Loucy (cell line): ENCODE data around the gene KCNN2.

Experiments used
- H2AFZ ChIP-seq: fragments of 200-600 bp; sonication (generic); 2 replicates; pipeline ENCODE4 v1.6.0; 2016; ENCODE audit warnings: antibody characterized with exemption, mild to moderate bottlenecking, low read length, moderate library complexity
- H3F3A ChIP-seq: fragments of 200-600 bp; 2 replicates; pipeline ENCODE4 v1.6.0; 2016; ENCODE audit warnings: antibody characterized with exemption, low read depth, mild to moderate bottlenecking
- H3K27me3 ChIP-seq: fragments of 200-600 bp; sonication (generic); 2 replicates; pipeline ENCODE4 v1.6.1; 2014; ENCODE audit warnings: low read length, mild to moderate bottlenecking; ENCODE audit not compliant: insufficient read depth, poor library complexity, severe bottlenecking
- H3K36me3 ChIP-seq: fragments of 200-600 bp; sonication (generic); 2 replicates; pipeline ENCODE4 v1.6.1; 2016; ENCODE audit warnings: low read length; ENCODE audit not compliant: insufficient read depth
- H3K4me1 ChIP-seq: fragments of 200-600 bp; sonication (generic); 2 replicates; pipeline ENCODE4 v1.5.1; 2014; ENCODE audit warnings: low read length, mild to moderate bottlenecking; ENCODE audit not compliant: insufficient read depth, poor library complexity, severe bottlenecking
- H3K4me2 ChIP-seq: fragments of 200-600 bp; sonication (generic); 2 replicates; pipeline ENCODE4 v1.6.0; 2014; ENCODE audit warnings: antibody characterized with exemption, low read length, low read depth, mild to moderate bottlenecking; ENCODE audit not compliant: poor library complexity, severe bottlenecking
- H3K4me3 ChIP-seq: fragments of 200-600 bp; sonication (generic); 2 replicates; pipeline ENCODE4 v1.5.1; 2014; ENCODE audit warnings: low read length, mild to moderate bottlenecking, mixed read lengths; ENCODE audit not compliant: poor library complexity, severe bottlenecking
- H3K79me2 ChIP-seq: fragments of 200-600 bp; sonication (generic); 2 replicates; pipeline ENCODE4 v1.6.1; 2014; ENCODE audit warnings: low read length; ENCODE audit not compliant: insufficient read depth
- H3K9ac ChIP-seq: fragments of 200-600 bp; sonication (generic); 2 replicates; pipeline ENCODE4 v1.6.0; 2014; ENCODE audit warnings: mild to moderate bottlenecking, low read depth, low read length, moderate library complexity; ENCODE audit not compliant: poor library complexity, severe bottlenecking
- H3K9me2 ChIP-seq: fragments of 200-600 bp; sonication (generic); replicated peaks from 2 replicates; pipeline ENCODE4 v1.6.1; 2016; ENCODE audit warnings: low read depth, low read length, mixed read lengths
- H3K9me3 ChIP-seq: fragments of 200-600 bp; sonication (generic); 2 replicates; pipeline ENCODE4 v1.6.1; 2014; ENCODE audit warnings: mild to moderate bottlenecking, antibody characterized with exemption, low read length, low read depth; ENCODE audit not compliant: insufficient read depth
- H4K20me1 ChIP-seq: fragments of 200-600 bp; sonication (generic); 2 replicates; pipeline ENCODE4 v1.6.0; 2014; ENCODE audit warnings: antibody characterized with exemption, low read length, mild to moderate bottlenecking; ENCODE audit not compliant: insufficient read depth, poor library complexity, severe bottlenecking
- EZH2phosphoT487 ChIP-seq: fragments of 200-600 bp; IDR thresholded peaks from 2 replicates; pipeline ENCODE4 v1.6.1; 2018; ENCODE audit warnings: antibody characterized with exemption, mild to moderate bottlenecking, moderate library complexity, borderline replicate concordance
- TF ChIP-seq, protein P1 (sequence below): fragments of 200-600 bp; sonication (generic); conservative IDR thresholded peaks from 2 replicates; pipeline ENCODE4 v1.5.1; 2014; ENCODE audit warnings: mild to moderate bottlenecking, antibody characterized with exemption, low read length

The KCNN2 gene

DNA sequence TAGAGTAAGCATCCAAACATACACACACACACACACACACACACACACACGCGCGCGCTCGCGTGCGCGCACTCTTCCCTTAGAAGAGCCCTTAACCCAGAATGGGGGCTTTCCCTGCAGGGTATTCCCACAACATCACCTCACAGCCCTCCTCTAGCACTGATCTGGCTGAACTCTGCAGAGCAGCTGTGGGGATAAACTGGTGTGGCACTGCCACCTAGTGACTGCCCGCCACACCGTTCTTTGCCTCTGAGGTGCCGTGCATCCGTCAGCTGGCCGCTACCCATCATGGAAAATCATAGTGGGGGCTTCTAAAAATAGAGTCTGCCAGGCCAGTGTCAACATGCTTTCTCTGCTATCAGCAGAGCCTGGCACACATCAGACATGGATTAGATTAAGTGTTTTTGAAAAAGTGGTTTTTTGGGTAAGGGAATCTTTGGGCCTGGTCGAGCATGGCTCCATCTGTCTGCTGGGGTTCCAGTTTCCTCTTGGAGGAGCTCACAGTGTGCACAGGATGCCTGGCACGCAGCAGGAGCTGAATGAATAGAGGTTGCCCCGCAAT is 88.1 kb downstream of the KCNN2 start:
- no peaks in the 10 kb centered on the region for H3F3A ChIP-seq
- no peaks in the 10 kb centered on the region for H3K9me2 ChIP-seq
- no peaks in the 10 kb centered on the region for H3K36me3 ChIP-seq
- no peaks in the 10 kb centered on the region for H3K79me2 ChIP-seq
- H3K4me2 ChIP-seq: no peak overlapping the region
- H3K27me3 ChIP-seq: no peaks in the 10 kb centered on the region
- no peaks in the 10 kb centered on the region for H3K4me1 ChIP-seq
- no peak overlapping the region for H3K4me3 ChIP-seq
- H4K20me1 ChIP-seq: no peaks in the 10 kb centered on the region
- H2AFZ ChIP-seq: no peak overlapping the region
- H3K9ac ChIP-seq: no peak overlapping the region
- TF ChIP-seq, protein P1, sequence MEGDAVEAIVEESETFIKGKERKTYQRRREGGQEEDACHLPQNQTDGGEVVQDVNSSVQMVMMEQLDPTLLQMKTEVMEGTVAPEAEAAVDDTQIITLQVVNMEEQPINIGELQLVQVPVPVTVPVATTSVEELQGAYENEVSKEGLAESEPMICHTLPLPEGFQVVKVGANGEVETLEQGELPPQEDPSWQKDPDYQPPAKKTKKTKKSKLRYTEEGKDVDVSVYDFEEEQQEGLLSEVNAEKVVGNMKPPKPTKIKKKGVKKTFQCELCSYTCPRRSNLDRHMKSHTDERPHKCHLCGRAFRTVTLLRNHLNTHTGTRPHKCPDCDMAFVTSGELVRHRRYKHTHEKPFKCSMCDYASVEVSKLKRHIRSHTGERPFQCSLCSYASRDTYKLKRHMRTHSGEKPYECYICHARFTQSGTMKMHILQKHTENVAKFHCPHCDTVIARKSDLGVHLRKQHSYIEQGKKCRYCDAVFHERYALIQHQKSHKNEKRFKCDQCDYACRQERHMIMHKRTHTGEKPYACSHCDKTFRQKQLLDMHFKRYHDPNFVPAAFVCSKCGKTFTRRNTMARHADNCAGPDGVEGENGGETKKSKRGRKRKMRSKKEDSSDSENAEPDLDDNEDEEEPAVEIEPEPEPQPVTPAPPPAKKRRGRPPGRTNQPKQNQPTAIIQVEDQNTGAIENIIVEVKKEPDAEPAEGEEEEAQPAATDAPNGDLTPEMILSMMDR: peak; percentile 63
- TF ChIP-seq EZH2phosphoT487: no peak
- H3K9me3 ChIP-seq: no peaks in the 10 kb centered on the region

DNA sequence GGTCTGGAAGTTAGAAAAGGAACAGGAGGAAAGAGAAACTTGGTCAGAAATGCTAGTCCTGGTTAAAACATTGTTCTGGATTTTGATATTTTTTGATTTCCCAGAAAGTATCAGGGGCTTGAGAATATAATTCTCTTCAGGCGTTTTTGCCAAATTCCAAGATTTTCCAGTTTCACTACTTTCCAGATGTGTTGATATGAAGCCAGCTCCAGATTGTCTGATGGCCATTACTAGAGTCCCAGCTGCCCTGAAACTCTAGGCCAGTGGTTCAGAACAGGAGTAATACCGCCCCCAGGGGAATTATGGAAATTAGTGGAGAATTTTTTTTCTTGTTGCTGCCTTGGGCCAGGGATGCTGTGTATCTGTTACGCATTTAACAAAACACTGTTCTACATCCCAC is 88.6 kb downstream of the KCNN2 start:
- Histone ChIP-seq H3K9me2 (no peaks in the 10 kb centered on the region), H3K4me3 (no peak overlapping the region), H3K4me1 (no peaks in the 10 kb centered on the region), H3K9me3 (no peaks in the 10 kb centered on the region), H3K4me2 (no peak overlapping the region), H3K27me3 (no peaks in the 10 kb centered on the region), H3K79me2 (no peaks in the 10 kb centered on the region), H3K9ac (no peak overlapping the region), H4K20me1 (no peaks in the 10 kb centered on the region), H3K36me3 (no peaks in the 10 kb centered on the region), H3F3A (no peaks in the 10 kb centered on the region), H2AFZ (no peak overlapping the region)
- TF ChIP-seq, protein P1: no peak
- TF ChIP-seq EZH2phosphoT487: no peak

DNA sequence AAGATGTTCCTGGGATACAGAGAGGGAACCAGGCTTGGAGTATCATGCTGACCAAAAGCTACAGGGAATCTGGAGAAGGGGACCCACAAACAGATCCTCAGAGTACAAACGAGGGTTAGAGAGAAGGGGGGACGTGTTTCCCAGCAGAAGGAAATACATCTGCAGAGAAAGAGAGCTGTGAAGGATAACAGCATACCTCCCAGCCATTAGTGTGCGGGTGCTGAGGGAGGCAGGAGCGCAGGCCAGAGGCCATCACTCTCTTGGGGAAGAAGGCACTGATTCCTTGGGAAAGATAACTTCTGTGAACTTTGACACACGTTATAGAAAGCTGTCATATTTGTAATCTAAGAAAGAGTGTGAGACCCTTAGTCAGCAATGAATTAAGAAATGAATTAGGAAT is 96.9 kb downstream of the KCNN2 start:
- H3K9ac ChIP-seq: no peak overlapping the region
- TF ChIP-seq, protein P1: no peak
- TF ChIP-seq EZH2phosphoT487: no peak

More for the DNA sequence above, 96.9 kb downstream of the KCNN2 start:
- no peaks in the 10 kb centered on the region for H3K36me3 ChIP-seq
- no peaks in the 10 kb centered on the region for H3K9me3 ChIP-seq
- no peaks in the 10 kb centered on the region for H4K20me1 ChIP-seq
- no peaks in the 10 kb centered on the region for H3K4me1 ChIP-seq
- H3K4me3 ChIP-seq: no peak overlapping the region
- no peak overlapping the region for H2AFZ ChIP-seq
- no peak overlapping the region for H3K4me2 ChIP-seq
- H3K27me3 ChIP-seq: no peaks in the 10 kb centered on the region
- H3K79me2 ChIP-seq: no peaks in the 10 kb centered on the region
- no peaks in the 10 kb centered on the region for H3K9me2 ChIP-seq
- H3F3A ChIP-seq: no peaks in the 10 kb centered on the region
